GM19193 (cell line): ENCODE measurements around the gene ANKDD1A.

Experiments
- POLR2A ChIP-seq: IDR thresholded peaks from 4 replicates; pipeline ENCODE4 v1.6.1; 2011; ENCODE audit not compliant: insufficient read depth, insufficient read length; ENCODE audit errors: extremely low read depth

The ANKDD1A gene

GRCh38 chr15:64930778-64931371 is 19.2 kb downstream of the ANKDD1A start:
- TF ChIP-seq POLR2A: no peak

GRCh38 chr15:64931381-64931780 is 19.7 kb downstream of the ANKDD1A start:
- no peak for TF ChIP-seq POLR2A

- TF ChIP-seq POLR2A: no peak
Measured at GRCh38 chr15:64934023-64934422, 22.3 kb downstream of the ANKDD1A start.

GRCh38 chr15:64938192-64938591 is 26.5 kb downstream of the ANKDD1A start:
- TF ChIP-seq POLR2A: no peak

- TF ChIP-seq POLR2A: no peak
Measured at GRCh38 chr15:64942356-64942755, 30.7 kb downstream of the ANKDD1A start.

GRCh38 chr15:64943512-64944225 is 32.0 kb downstream of the ANKDD1A start:
- TF ChIP-seq POLR2A: no peak

GRCh38 chr15:64944961-64945360 is 33.3 kb downstream of the ANKDD1A start:
- TF ChIP-seq POLR2A: no peak

- no peak for TF ChIP-seq POLR2A
Measured at GRCh38 chr15:64947211-64947610, 35.5 kb downstream of the ANKDD1A start.

GRCh38 chr15:64948916-64949315 is 37.2 kb downstream of the ANKDD1A start:
- TF ChIP-seq POLR2A: no peak

GRCh38 chr15:64949383-64950186 is 37.9 kb downstream of the ANKDD1A start:
- no peak for TF ChIP-seq POLR2A

- TF ChIP-seq POLR2A: no peak
Measured at GRCh38 chr15:64950888-64951287, 39.2 kb downstream of the ANKDD1A start.

- TF ChIP-seq POLR2A: no peak
Measured at GRCh38 chr15:64951777-64952418, 40.2 kb downstream of the ANKDD1A start.

- TF ChIP-seq POLR2A: no peak
Measured at GRCh38 chr15:64954395-64954794, 42.7 kb downstream of the ANKDD1A start.

GRCh38 chr15:64959128-64959527 is 47.4 kb downstream of the ANKDD1A start:
- no peak for TF ChIP-seq POLR2A

GRCh38 chr15:64960153-64960552 is 48.5 kb downstream of the ANKDD1A start:
- no peak for TF ChIP-seq POLR2A
